Measurements from ENCODE around the gene ZSCAN5A. TPM values are rescaled to one million over a fixed set of nuclear protein-coding genes. Genes with fewer than 3 reads are reported as not detected.
"Not testable (repeated sequence)": the region's sequence is repeated elsewhere in the genome, so short reads cannot be mapped to it uniquely, and the experiment has no call there.

ZSCAN5A gene
- total RNA-seq, 1 donor = 11.3 TPM

GRCh38 chr19:56315077-56315828, 614 bp upstream of the ZSCAN5A start:
- peak; percentile 86 to 98 (median 97) for DNase-seq (ENCODE audit: low read depth in 2 of 3, low spot score in 2 of 3)

- DNase-seq (ENCODE audit: low read depth in 2 of 3, low spot score in 2 of 3) = no peak
Measured at GRCh38 chr19:56314018-56314380, 640 bp downstream of the ZSCAN5A start.

- no peak for DNase-seq (ENCODE audit: low read depth in 2 of 3, low spot score in 2 of 3)
Measured at GRCh38 chr19:56312787-56313657, 1.6 kb downstream of the ZSCAN5A start.

DNA sequence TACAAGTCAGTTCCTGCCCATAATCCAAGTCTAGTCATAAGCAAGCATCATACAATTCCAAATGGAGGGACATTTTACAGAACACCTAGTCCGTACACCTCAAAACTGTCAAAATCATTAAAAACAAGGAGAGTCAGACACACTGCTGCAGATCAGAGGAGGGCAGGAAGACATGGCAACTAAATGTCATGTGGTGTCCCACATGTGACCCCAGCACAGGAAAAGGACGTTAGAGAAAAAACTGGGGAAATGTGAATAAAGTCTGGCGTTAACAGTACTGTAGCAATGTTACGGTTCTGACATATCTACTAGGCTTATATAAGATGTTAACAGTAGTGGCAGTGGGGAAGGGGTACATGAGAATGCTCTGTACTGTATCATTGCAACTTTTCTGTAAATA, 2.3 kb downstream of the ZSCAN5A start:
- DNase-seq (ENCODE audit: low read depth in 2 of 3, low spot score in 2 of 3) = no peak

DNA sequence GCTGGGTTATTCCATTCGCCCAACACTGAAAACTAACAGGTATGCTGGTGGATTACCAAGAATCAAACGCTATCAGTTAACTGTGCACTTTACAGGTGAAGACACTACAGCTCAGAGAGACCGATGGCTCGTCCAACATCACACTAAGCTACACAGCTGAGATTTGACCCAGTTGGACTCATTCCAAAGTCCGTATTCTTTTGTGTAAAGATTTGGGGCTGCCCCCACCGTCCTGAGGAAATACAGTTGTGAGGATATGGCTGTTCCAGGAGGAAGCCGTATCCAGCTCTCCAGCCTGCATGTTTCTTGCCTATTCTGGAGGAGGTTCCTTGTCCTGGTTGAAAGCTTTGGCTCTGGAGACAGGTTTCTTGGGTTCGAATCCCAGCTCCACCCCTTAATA, 4.2 kb downstream of the ZSCAN5A start:
- DNase-seq (ENCODE audit: low read depth in 2 of 3, low spot score in 2 of 3) = no peak

GRCh38 chr19:56309511-56310185, 5.0 kb downstream of the ZSCAN5A start:
- peak; percentile 13 to 74 (median 69) for DNase-seq (ENCODE audit: low read depth in 2 of 3, low spot score in 2 of 3)

DNA sequence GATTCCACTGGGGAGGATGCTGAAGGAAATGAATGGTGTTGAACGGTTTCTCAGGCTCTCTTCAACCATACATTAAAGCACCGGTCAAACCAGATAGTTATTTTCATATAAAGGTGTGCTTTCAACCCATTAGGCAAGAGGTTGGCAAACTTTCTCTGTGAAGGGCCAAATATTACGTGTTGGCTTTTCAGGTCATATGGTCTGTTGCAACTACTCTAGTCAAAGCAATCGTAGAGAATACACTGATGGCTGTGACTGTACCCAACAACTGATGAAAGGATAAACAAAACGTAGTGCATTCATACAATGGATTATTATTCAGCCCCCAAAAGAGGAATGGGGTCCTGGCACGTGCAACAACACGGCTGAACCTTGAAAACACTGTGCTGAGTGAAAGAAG, 5.8 kb downstream of the ZSCAN5A start:
- DNase-seq (ENCODE audit: low read depth in 2 of 3, low spot score in 2 of 3) = no peak

DNA sequence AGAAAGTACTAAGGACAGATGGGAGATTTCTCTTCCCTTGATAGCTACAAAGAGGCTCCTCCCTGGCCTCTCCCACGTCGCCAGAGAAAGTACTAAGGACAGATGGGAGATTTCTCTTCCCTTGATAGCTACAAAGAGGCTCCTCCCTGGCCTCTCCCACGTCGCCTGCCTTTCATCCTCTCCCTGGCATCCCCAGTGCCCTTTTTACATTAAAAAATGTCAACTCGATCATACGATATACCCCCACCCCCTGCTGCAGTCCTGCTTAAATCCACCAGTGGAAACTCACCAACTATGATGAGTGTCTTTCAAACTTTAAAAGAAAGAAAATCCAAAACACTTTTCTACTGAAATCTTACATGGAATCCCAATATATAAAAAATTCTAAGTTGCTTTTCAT, 7.6 kb downstream of the ZSCAN5A start:
- not testable (repeated sequence) for DNase-seq (ENCODE audit: low read depth in 2 of 3, low spot score in 2 of 3)

GRCh38 chr19:56306016-56306415, 8.6 kb downstream of the ZSCAN5A start:
- DNase-seq (ENCODE audit: low read depth in 2 of 3, low spot score in 2 of 3) = no peak

DNA sequence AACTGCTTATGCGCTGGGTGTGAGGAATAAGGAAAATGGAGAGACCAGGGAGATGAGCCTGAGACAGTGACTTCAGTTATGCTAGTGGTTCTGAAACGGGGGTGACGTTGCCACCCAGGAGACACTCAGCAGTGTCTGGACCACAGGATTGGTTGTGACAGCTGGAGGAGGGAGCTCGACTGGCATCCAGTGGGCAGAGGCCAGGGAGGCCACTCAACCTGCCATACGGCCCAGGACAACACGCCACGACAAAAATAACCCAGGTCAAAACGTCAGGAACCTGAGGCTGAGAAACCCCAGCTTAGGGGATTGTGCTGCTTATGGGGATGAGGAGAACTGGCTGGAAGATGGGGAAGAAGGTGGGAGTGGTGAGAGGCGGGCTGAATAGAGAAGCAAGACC, 10.4 kb downstream of the ZSCAN5A start:
- DNase-seq (ENCODE audit: low read depth in 2 of 3, low spot score in 2 of 3) = no peak

- DNase-seq (ENCODE audit: low read depth in 2 of 3, low spot score in 2 of 3) = peak in 1 of 3 donors; percentile 2
Measured at GRCh38 chr19:56301886-56302620, 12.6 kb downstream of the ZSCAN5A start.

DNA sequence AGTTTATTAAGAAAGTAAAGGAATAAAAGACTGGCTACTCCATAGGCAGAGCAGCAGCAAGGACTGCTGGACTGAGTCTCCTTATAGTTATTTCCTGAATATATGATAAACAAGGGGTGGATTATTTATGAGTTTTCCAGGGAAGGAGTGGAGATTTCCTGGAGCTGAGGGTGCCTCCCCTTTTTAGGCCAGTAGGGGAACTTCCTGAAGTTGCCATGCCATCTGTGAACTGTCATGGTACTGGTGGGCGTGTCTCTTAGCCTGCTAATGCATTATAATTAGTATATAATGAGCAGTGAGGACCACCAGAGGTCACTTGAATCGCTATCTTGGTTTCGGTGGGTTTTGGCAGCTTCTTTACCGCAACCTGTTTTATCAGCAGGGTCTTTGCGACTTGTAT, 13.5 kb downstream of the ZSCAN5A start:
- DNase-seq (ENCODE audit: low read depth in 2 of 3, low spot score in 2 of 3) = peak in 1 of 3 donors; percentile 13

GRCh38 chr19:56299688-56300087, 15.0 kb downstream of the ZSCAN5A start:
- no peak for DNase-seq (ENCODE audit: low read depth in 2 of 3, low spot score in 2 of 3)

GRCh38 chr19:56297010-56297409, 17.6 kb downstream of the ZSCAN5A start:
- no peak for DNase-seq (ENCODE audit: low read depth in 2 of 3, low spot score in 2 of 3)

DNA sequence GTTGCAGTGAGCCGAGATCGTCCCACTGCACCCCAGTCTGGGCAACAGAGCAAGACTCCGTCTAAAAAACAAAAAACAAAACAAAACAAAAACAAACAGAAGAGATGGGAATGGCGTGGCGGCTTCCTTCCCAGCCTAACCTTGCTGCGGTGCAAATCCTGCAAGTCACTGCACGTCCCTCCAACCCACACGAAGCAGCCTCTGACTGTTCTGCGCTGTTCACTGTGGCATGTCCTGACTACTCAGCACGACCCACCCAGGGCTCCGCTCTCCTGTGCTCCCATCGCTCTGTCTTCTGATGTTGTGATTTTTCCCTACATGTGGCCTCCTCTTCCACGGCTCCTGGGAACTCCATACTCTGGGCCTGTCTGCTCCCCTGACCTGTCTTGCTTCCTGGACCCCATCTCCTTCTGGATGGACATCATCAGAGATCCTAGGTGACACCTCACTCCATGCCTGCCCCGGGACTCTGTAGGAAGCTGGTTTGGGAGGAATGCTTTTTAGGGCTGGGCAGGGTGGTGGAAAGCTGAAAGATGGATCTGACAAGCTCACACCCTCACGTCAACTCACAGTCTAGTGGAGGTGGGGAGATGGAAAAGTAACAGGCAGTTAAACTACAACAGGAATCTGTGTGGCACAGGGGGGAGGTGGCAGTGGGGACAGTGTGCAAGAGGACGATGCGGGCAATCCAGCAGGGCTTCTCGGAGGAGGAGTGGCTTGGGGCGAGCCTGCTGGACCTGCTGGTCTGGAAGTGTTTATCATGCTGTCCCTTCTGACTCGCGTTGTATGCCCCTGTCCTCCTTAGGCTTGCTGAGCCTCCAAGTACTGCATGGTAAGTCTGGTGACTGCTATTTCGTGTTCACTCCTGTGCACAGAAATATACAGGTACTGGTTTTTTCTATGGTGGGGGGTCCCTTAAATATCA, 18.8 kb downstream of the ZSCAN5A start:
- no peak for DNase-seq (ENCODE audit: low read depth in 2 of 3, low spot score in 2 of 3)

DNA sequence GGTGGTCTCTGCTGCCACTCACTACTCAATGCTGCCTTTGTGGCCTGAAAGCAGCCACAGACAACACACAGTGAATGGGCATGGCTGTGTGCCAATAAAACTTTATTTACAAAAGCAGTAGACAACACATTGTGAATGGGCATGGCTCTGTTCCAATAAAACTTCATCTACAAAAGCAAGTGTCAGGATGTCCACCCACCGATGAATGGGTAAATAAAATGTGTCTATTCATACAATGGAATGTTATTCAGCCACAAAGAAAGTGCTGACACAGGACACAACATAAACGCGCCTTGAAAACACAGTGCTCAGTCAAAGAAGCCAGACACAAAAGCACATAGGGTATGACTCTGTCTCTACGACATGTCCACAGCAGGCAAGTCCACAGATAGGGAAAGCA, 20.1 kb downstream of the ZSCAN5A start:
- no peak for DNase-seq (ENCODE audit: low read depth in 2 of 3, low spot score in 2 of 3)

- no peak for DNase-seq (ENCODE audit: low read depth in 2 of 3, low spot score in 2 of 3)
Measured at GRCh38 chr19:56291867-56292266, 22.8 kb downstream of the ZSCAN5A start.

DNA sequence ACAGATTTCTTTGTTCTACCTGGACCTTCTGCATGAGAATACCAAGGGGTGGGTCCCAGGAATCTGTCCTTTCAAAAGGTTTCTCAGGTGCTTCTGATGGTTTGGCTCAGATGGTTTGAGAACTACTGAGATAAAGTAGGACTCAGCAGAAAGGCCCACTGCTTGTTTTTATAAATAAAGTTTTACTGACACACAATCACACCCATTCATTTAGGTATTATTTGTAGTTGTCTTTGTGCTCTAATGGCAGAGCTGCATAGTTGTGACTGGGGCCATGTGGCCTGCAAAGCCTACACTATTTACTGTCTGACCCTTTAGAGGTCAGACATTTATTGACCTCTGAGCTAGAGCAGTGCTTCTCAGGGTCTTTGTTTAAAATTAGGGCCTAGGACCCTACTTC, 24.5 kb downstream of the ZSCAN5A start:
- no peak for DNase-seq (ENCODE audit: low read depth in 2 of 3, low spot score in 2 of 3)

DNA sequence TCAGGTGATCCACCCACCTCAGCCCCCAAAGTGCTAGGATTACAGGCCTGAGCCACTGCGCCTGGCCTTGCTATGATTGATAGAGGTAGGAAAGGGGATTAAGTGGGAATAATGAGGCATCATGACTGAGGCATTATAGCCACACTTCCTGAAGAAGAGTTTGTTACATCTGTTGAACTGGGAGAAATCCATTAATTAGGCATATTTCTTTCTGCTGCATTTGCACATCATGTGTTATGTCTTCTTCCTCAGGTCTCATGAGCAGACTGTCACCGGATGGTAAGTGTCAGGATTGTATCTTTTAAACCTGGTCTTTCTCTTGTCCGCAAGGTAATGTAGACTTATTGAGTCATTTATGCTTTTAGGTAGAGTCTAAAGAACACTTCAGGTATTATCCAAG, 29.9 kb downstream of the ZSCAN5A start:
- DNase-seq (ENCODE audit: low read depth in 2 of 3, low spot score in 2 of 3) = no peak

DNA sequence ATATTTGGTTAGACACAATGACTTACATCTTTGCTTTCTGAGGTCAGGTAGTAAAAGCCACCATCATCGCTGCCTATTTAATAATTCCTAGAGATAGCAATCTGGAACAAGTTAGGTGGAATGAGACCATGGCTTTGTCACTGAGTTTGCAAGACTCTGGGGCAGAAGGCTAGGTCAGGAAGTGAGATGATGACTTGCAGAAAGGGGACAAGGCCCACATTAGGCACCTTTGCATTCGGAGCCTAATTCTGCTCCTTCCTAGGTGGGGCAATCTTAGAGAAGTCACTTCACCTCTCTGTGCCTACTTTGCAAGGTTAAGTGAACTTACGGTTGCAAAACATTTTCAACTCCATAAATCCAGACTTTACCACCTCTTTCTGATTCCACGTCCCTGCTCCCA, 31.8 kb downstream of the ZSCAN5A start:
- DNase-seq (ENCODE audit: low read depth in 2 of 3, low spot score in 2 of 3) = no peak
